HEK293 (cell line): ENCODE results near the gene GNG3.
A peak's percentile ranks its signal among the peaks of the same experiment; 100 is the strongest.

Source experiments
- CTCF ChIA-PET: fragments of 350-600 bp; formaldehyde crosslinking; extraction: SDS; loops from one replicate; lab custom pipeline; 2021; ENCODE audit warnings: antibody characterized with exemption; lab: Yijun Ruan, JAX
- POLR2A ChIA-PET: fragments of 300-600 bp; formaldehyde crosslinking; extraction: SDS; loops from one replicate; lab custom pipeline; 2020; ENCODE audit warnings: antibody characterized with exemption, inconsistent platforms; lab: Yijun Ruan, JAX
- H3K27ac ChIP-seq: fragments of 200-500 bp; sonication (Bioruptor generic); 2 replicates; pipeline ENCODE4 v1.5.1; 2014; ENCODE audit warnings: low read depth, low read length, control low read depth, inconsistent platforms; ENCODE audit errors: extremely low read depth
- H3K36me3 ChIP-seq, 2 experiments: fragments of 200-500 bp in 1 of 2; sonication (Bioruptor generic) in 1 of 2; 1 replicate in 1 of 2; 2 replicates in 1 of 2; pipeline ENCODE4 v1.5.1; 2014 to 2017; ENCODE audit warnings: inconsistent platforms in 2 of 2, low read length in 2 of 2; ENCODE audit not compliant: control insufficient read depth in 2 of 2, insufficient read depth in 1 of 2
- H3K4me1 ChIP-seq: fragments of 200-500 bp; sonication (Bioruptor generic); 2 replicates; pipeline ENCODE4 v1.5.1; 2014; ENCODE audit warnings: mild to moderate bottlenecking, low read length, inconsistent platforms; ENCODE audit not compliant: control insufficient read depth, insufficient read depth
- H3K4me3 ChIP-seq: 2 replicates; pipeline ENCODE4 v1.5.1; 2011; ENCODE audit warnings: low read depth, mild to moderate bottlenecking, control low read depth, low read length, moderate library complexity
- H3K9me3 ChIP-seq: fragments of 200-500 bp; sonication (Bioruptor generic); 2 replicates; pipeline ENCODE4 v1.5.1; 2014; ENCODE audit warnings: low read depth, low read length, inconsistent platforms; ENCODE audit not compliant: control insufficient read depth, insufficient read depth
- CTCF ChIP-seq: fragments of 450-650 bp; formaldehyde crosslinking; IDR thresholded peaks from 2 replicates; pipeline ENCODE4 v1.5.1; 2016; ENCODE audit warnings: missing biosample characterization, missing genetic modification characterization
- KLF7 ChIP-seq: fragments of 450-650 bp; formaldehyde crosslinking; IDR thresholded peaks from 2 replicates; pipeline ENCODE4 v1.5.1; 2016; ENCODE audit warnings: missing biosample characterization, missing genetic modification characterization, borderline replicate concordance
- YY1 ChIP-seq: fragments of 450-650 bp; formaldehyde crosslinking; IDR thresholded peaks from 2 replicates; pipeline ENCODE4 v1.5.1; 2018; ENCODE audit warnings: missing biosample characterization, missing genetic modification characterization
- ZBTB11 ChIP-seq: fragments of 450-650 bp; formaldehyde crosslinking; conservative IDR thresholded peaks from 2 replicates; pipeline ENCODE4 v1.5.1; 2016; ENCODE audit warnings: low read depth, missing biosample characterization, missing genetic modification characterization
- ZBTB7A ChIP-seq: fragments of 450-650 bp; formaldehyde crosslinking; IDR thresholded peaks from 2 replicates; pipeline ENCODE4 v1.5.1; 2016; ENCODE audit warnings: low read depth, missing biosample characterization, missing genetic modification characterization
- ZBTB8A ChIP-seq: fragments of 450-650 bp; formaldehyde crosslinking; IDR thresholded peaks from 2 replicates; pipeline ENCODE4 v1.5.1; 2016; ENCODE audit warnings: missing biosample characterization, missing genetic modification characterization
- ZFP37 ChIP-seq: fragments of 450-650 bp; formaldehyde crosslinking; IDR thresholded peaks from 2 replicates; pipeline ENCODE4 v1.5.1; 2016; ENCODE audit warnings: missing biosample characterization, missing genetic modification characterization
- ZNF10 ChIP-seq: fragments of 450-650 bp; formaldehyde crosslinking; IDR thresholded peaks from 2 replicates; pipeline ENCODE4 v1.5.1; 2017; ENCODE audit warnings: missing biosample characterization, missing genetic modification characterization
- ZNF221 ChIP-seq: fragments of 450-650 bp; formaldehyde crosslinking; IDR thresholded peaks from 2 replicates; pipeline ENCODE4 v1.5.1; 2017; ENCODE audit warnings: missing biosample characterization, missing genetic modification characterization, borderline replicate concordance
- ZNF335 ChIP-seq: fragments of 450-650 bp; formaldehyde crosslinking; conservative IDR thresholded peaks from 2 replicates; pipeline ENCODE4 v1.5.1; 2016; ENCODE audit warnings: missing biosample characterization, missing genetic modification characterization
- ZNF350 ChIP-seq: fragments of 450-650 bp; formaldehyde crosslinking; IDR thresholded peaks from 2 replicates; pipeline ENCODE4 v1.5.0; 2017; ENCODE audit warnings: missing biosample characterization, mild to moderate bottlenecking, missing genetic modification characterization
- ZNF37A ChIP-seq: fragments of 450-650 bp; IDR thresholded peaks from 2 replicates; pipeline ENCODE4 v1.5.1; 2018; ENCODE audit warnings: missing biosample characterization, missing genetic modification characterization
- ZNF510 ChIP-seq: fragments of 450-650 bp; formaldehyde crosslinking; IDR thresholded peaks from 2 replicates; pipeline ENCODE4 v1.5.1; 2018; ENCODE audit warnings: mild to moderate bottlenecking, missing genetic modification characterization, missing biosample characterization; ENCODE audit not compliant: insufficient replicate concordance
- TF ChIP-seq, protein P1 (sequence below): fragments of 450-650 bp; formaldehyde crosslinking; IDR thresholded peaks from 2 replicates; pipeline ENCODE4; 2016; ENCODE audit warnings: missing biosample characterization, missing genetic modification characterization

GNG3 gene

DNA sequence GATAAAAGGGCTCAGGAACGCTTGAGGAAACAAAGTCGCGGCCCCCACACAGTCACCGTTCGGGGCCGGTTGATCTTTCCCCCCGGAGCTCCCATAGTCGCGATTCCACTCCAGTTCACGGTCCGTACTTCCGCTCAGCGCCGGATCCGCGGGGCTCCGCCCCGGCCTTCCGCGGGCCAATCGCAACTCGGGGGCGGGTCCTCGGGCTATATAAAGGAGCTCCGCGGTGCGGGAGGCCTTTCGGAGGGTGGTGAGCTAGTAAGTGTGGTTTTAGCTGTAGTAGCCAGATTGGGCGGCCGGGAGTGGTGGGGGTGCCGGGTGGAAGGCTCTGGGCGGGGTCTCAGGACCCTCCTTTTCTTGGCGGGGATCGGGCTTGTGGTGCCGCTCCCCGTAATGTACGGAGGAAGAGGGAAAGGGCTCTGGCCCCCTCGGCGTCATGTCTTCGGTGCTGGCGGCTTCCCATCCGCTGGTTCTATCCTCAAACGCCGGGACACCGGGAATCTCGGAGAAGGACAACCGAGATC is 42.3 kb upstream of the GNG3 start, which contains the start of the genes C11orf98 and CSKMT (continued):
- TF ChIP-seq ZBTB11 (tag by site-specific recombination), result peak; percentile 89

- H3K4me3 ChIP-seq, result peak overlapping the region; percentile 30
- CTCF ChIA-PET, result interaction anchor here (0.7 to 2.5 kb wide), 9 partner anchors 10 to 73 kb away, joined by 3 to 10 read pairs (median 3); partner anchors contain the start of gene HNRNPUL2
- TF ChIP-seq YY1 (tag by site-specific recombination) (no peak), ZNF335 (tag by site-specific recombination) (no peak), KLF7 (tag by site-specific recombination) (no peak), ZNF221 (tag by site-specific recombination) (no peak), ZNF10 (no peak), CTCF (tag by site-specific recombination) (no peak), ZNF510 (tag by site-specific recombination) (no peak), ZBTB8A (tag by site-specific recombination) (no peak), ZNF350 (tag by site-specific recombination) (no peak), ZNF37A (tag by site-specific recombination) (no peak)
- TF ChIP-seq, protein P1, sequence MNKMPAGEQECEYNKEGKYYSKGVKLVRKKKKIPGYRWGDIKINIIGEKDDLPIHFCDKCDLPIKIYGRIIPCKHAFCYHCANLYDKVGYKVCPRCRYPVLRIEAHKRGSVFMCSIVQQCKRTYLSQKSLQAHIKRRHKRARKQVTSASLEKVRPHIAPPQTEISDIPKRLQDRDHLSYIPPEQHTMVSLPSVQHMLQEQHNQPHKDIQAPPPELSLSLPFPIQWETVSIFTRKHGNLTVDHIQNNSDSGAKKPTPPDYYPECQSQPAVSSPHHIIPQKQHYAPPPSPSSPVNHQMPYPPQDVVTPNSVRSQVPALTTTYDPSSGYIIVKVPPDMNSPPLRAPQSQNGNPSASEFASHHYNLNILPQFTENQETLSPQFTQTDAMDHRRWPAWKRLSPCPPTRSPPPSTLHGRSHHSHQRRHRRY, result no peak
- TF ChIP-seq, all 188 proteins: peak for 0
- Histone ChIP-seq H3K36me3 (peaks cover 0 to 43% of the 10 kb centered on the region in 2 experiments; a peak in 2 of 3 replicates), H3K9me3 (no peaks in the 10 kb centered on the region), H3K4me1 (no peaks in the 10 kb centered on the region), H3K27ac (peak overlapping the region; percentile 18; the same call in 1 of the 2 replicates)
- POLR2A ChIA-PET, result interaction anchor here (0.7 to 5.0 kb wide), 42 partner anchors 9 to 241 kb away, joined by 3 to 90 read pairs (median 6); partner anchors contain the start of genes B3GAT3, EEF1G, GANAB and HNRNPUL2
Observed at GRCh38 chr11:62665599-62666258, 41.7 kb upstream of the GNG3 start.

DNA sequence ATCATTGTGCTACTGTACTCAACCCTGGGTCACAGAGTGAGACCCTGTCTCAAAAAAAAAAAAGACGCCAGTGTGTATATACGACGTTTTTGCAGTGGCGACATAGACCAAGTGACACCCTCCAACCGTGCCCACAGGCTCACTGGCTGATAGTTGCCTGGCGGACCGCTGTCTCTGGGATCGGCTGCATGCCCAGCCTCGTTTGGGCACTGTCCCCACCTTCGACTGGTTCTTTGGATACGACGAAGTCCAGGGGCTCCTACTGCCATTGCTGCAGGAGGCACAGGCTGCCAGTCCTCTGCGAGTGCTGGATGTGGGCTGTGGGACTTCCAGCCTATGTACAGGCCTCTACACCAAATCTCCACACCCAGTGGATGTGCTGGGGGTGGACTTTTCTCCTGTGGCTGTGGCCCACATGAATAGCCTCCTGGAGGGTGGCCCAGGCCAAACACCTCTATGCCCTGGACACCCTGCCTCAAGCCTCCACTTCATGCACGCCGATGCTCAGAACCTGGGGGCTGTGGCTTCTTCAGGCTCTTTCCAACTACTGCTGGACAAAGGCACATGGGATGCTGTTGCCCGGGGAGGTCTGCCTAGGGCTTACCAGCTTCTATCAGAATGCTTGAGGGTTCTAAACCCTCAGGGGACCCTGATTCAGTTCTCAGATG is 41.1 kb upstream of the GNG3 start:
- CTCF ChIA-PET, result interaction anchor here (1.2 to 2.5 kb wide), 2 partner anchors 10 to 15 kb away, joined by 5 to 10 read pairs; no protein-coding TSS in a partner anchor
- H3K9me3 ChIP-seq, result no peaks in the 10 kb centered on the region
- H3K36me3 ChIP-seq, result peaks cover 0 to 43% of the 10 kb centered on the region in 2 experiments; a peak in 2 of 3 replicates
- TF ChIP-seq ZBTB7A (tag by site-specific recombination) (no peak), ZFP37 (no peak)
- TF ChIP-seq, all 188 proteins: peak for 0
- Histone ChIP-seq H3K4me1 (no peaks in the 10 kb centered on the region), H3K27ac (no peak overlapping the region), H3K4me3 (no peak overlapping the region)
- POLR2A ChIA-PET, result interaction anchor here (1.0 to 5.0 kb wide), 13 partner anchors 8 to 93 kb away, joined by 3 to 79 read pairs (median 8); partner anchors contain the start of genes B3GAT3, EEF1G, GANAB and INTS5
